NK-92 (cell line): Measurements from ENCODE around the gene ZNF488.
"Not testable (repeated sequence)": the region's sequence is repeated elsewhere in the genome, so short reads cannot be mapped to it uniquely, and the experiment has no call there.

Source experiments
- DNase-seq: peaks from one replicate; lab custom pipeline; 2025; ENCODE audit not compliant: unreplicated experiment; lab: John Stamatoyannopoulos, UW

The ZNF488 gene

DNA sequence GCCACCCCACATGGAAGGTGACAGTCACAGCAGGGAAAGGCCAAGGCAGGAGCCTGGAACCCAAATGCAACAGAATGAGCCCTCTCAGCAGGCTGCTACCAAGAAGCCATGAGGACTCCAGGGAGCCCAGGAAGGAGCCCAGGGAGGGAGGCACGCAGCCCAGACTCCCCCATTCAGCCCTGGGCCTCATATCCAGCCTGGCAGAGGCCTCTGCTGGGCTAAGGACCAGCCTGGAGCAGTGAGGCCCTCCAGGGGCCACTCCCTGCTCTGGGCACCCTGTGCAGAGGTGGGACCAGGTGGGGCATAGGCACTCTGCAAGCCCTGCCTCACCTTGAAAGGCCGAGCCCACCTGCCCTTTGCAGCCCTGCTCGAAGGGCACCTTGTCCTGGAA, 25.8 kb upstream of the ZNF488 start:
- DNase-seq, result no peak

DNA sequence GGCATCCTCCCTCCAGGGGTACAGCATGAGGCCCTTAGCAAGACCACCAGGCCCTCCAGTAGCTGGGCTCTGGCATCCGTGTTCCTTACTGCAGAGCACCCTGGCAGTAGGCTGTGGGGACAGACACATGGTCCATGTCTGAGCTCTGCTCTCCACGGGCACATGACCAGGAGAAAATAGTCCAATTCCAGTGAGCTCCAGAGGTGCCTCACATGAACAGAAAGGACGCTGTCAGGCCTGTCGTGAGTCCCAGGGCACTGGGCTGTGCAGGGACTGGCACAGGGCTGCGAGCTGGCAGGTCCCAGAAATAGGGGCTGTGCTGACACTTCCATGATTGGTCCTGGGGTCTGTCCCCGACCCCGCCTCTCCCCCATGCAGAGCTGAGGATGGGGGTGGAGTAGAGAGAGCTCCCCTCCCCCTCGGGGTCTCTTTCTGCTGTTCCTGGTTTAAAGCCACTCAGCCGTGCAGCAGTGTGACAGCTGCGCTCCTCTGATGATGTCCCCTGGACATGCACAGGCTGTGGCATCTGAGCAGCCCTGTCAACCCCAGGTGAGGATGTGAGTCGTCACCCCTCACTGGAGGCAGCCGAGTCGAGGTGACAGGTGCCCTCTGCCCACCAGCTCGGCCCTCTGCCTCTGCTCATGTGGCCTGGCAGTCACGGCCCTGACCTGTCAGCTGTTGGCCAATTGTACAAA, 25.2 kb upstream of the ZNF488 start:
- DNase-seq, result no peak

- DNase-seq, result no peak
Measured at GRCh38 chr10:47408606-47409005, 24.5 kb upstream of the ZNF488 start.

- no peak for DNase-seq
Measured at GRCh38 chr10:47406870-47407691, 23.0 kb upstream of the ZNF488 start.

DNA sequence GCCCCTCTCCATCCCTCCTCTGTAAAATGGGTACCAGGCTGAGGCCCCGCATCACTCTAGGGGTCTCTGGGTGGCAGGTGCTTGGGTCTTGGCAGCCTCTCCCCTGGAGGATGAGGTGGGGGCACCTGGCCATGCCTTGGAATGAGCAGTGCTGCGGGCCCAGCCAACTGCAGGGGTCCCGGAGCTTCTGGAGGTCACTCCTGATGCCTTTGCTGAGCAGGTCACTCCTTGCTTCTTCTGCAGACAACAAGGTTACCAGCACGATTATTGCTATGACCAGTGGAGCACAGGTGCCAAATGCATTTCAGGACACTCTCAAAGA, 22.4 kb upstream of the ZNF488 start:
- DNase-seq, result no peak

- no peak for DNase-seq
Measured at GRCh38 chr10:47405857-47406547, 21.9 kb upstream of the ZNF488 start.

DNA sequence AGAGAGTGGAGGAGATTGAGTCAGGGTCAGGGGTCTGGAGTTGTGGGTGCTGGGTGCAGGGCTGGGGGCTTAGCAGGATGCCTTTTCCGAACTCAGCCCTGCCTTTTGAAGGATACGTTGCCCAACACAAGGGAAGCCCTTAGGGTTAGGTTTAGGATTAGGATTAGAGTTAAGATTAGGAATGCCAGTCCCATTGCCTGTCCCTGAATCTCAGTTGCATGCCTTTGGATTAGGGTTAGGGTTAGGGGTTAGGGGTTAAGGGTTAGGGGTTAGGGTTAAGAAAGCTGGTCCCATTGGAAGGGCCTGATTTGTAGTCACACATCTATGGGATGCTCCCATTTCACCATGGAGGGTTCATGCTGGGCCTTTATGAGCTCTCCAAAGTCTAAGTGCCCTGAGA, 20.8 kb upstream of the ZNF488 start:
- no peak for DNase-seq

DNA sequence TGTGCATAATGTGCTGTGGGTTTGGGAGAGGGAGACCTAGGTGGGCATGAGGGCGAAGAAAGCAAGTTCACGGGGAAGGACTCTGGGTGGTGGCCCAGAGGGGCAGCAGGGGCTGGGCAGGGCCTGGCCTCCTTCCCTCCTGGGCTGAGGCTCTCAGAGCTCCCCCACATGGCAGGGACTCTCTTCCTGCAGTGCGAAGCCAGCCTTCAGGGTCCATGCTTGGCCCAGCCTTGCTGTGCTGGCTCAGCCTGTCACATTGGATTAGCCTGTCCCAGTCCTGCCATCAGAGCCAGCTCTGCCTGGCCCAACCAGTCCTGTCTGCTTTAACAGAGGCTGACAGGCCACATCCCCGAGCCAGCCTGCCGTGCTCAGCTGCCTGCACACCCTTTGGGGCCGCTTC, 20.4 kb upstream of the ZNF488 start:
- DNase-seq, result no peak

GRCh38 chr10:47403446-47404318, 19.6 kb upstream of the ZNF488 start:
- DNase-seq, result no peak

DNA sequence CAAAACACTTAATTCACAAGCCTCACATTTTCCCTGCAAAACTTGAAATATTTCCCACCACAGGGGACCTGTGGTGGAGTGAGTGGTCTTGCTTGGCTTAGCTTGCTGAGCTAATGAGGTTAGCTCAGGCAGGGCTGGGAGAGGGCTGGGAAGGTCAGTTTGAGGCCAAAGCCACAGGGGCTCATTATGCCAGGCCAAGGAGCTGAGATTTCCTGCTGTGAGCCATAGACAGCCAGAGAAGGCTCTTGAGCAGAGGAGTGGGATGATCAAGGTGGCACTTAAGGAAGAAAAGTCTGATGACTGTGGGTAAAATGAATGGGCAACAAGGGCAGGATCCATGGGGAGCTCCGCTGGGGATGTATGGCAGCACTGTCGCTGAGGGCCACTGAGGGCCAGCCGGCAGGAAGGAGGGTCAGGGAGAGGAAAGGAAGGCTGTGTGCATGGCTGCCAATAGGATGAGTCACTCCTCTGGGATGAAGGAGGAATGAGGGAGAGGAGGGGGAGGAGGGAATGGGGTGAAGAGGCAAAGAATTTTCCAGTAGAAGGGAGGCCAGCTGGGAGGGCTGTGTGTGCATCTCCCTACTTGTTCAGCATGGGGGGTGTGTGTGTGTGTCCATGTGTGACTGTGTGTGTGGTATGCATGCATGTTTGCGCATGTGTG, 18.7 kb upstream of the ZNF488 start:
- DNase-seq, result no peak

- no peak for DNase-seq
Measured at GRCh38 chr10:47401874-47402640, 18.0 kb upstream of the ZNF488 start.

- no peak for DNase-seq
Measured at GRCh38 chr10:47401210-47401609, 17.1 kb upstream of the ZNF488 start.

- no peak for DNase-seq
Measured at GRCh38 chr10:47400786-47401185, 16.7 kb upstream of the ZNF488 start.

DNA sequence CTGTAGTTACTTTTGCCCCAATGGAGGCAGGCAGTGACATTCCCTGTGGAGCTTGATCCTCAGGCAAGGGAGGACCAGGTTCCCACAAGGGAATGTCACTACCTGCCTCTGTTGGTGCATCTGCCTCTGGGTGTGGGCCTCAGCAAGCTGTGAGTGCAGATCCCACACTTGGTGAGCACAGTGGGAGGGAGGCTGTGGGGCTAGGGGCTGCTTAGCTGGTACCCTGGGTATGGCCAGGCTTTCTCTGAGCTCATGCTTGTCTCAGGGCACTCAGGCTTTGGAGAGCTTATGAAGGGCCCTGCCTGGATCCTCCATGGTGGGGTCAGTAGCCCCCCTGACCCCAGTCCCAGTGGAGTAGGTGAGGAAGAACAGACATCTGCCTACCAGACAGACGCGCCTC, 16.2 kb upstream of the ZNF488 start:
- no peak for DNase-seq

DNA sequence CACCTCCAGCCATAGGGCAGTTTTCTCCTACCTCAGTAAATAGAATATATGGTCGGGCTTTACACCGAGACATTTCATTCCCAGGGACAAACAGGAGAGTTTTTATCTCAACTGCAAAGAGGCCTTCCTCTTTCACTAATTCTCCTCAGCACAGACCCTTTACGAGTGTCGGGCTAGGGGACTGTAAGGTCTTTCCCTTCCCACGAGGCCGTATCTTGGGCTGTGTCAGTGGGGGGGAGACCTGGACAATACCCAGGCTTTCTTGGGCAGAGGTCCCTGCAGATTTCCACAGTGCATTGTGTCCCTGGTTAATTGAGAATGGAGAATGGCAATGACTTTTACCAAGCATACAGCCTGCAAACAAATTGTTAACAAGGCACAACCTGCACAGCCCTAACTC, 13.2 kb upstream of the ZNF488 start:
- no peak for DNase-seq

- no peak for DNase-seq
Measured at GRCh38 chr10:47396311-47396717, 12.2 kb upstream of the ZNF488 start.

DNA sequence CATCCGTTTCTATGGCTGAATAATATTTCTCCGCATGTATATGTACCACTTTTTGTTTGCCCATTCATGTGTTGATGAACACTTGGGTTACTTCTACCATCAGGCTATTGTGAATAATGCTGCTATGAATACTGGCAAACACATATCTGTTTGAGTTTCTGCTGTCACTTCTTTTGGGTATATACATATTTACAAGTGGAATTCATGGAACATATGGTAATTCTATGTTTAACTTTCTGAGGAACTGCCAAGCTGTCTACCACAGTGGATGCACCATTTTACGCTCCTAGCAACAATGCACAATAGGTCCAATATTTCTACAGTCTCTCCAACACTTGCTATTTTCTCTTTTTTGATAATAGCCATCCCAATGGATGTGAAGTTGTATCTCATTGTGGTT, 5.5 kb upstream of the ZNF488 start:
- no peak for DNase-seq

DNA sequence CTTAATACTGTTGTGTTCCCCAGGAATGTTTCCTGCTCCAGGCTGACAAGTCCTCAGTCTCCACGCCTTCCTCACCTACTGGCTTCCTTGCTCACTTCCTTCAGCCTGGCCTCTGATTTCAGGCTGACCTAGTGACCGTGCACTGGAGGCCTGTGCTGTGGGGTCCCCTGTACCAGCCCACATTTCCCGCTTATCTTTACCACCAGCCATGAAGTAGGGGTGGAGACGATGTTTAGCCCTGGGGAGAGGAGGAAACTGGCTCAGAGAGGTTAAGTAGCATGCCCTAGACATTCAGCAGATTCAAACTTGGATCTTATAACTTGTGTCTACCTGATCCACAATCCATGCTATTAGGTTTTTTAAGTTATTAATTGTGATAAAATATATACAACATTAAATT, 4.8 kb upstream of the ZNF488 start:
- DNase-seq, result no peak

- not testable (repeated sequence) for DNase-seq
Measured at GRCh38 chr10:47386104-47386503, 2.0 kb upstream of the ZNF488 start.
